Ishikawa (cell line): ENCODE measurements around the gene P3H2.

Experiments used
- CEBPB ChIP-seq: IDR thresholded peaks from 2 replicates; pipeline ENCODE4 v1.6.1; 2012
- EP300 ChIP-seq: IDR thresholded peaks from 2 replicates; pipeline ENCODE4 v1.6.1; 2012; ENCODE audit warnings: borderline replicate concordance
- FOXM1 ChIP-seq: IDR thresholded peaks from 2 replicates; pipeline ENCODE4 v1.6.1; 2012; ENCODE audit warnings: low read depth, borderline replicate concordance
- MAX ChIP-seq: IDR thresholded peaks from 2 replicates; pipeline ENCODE4 v1.6.1; 2012
- RAD21 ChIP-seq: IDR thresholded peaks from 2 replicates; pipeline ENCODE4 v1.6.1; 2012; ENCODE audit warnings: low read depth
- TAF1 ChIP-seq: IDR thresholded peaks from 2 replicates; pipeline ENCODE4 v1.6.1; 2012; ENCODE audit warnings: low read depth, mild to moderate bottlenecking
- YY1 ChIP-seq: IDR thresholded peaks from 2 replicates; pipeline ENCODE4 v1.6.1; 2012; ENCODE audit warnings: low read depth
- ZBTB7A ChIP-seq: IDR thresholded peaks from 2 replicates; pipeline ENCODE4 v1.6.1; 2012; ENCODE audit warnings: low read depth

GRCh38 chr3:190094160-190094718 lies 26.5 kb downstream of the P3H2 start:
- TF ChIP-seq MAX (no peak), FOXM1 (no peak), ZBTB7A (no peak), EP300 (no peak), CEBPB (no peak), YY1 (no peak), TAF1 (no peak), RAD21 (no peak)
